Neuron (in vitro differentiated cells): ENCODE results near the gene CCNY.

Experiments used
- H2AFZ ChIP-seq: one replicate; pipeline ENCODE4 v1.6.1; 2013; ENCODE audit warnings: low read depth, mild to moderate bottlenecking, inconsistent platforms, low read length, moderate library complexity
- H3K27me3 ChIP-seq: one replicate; pipeline ENCODE4 v1.6.1; 2013; ENCODE audit warnings: low read length; ENCODE audit not compliant: insufficient read depth
- H3K36me3 ChIP-seq: one replicate; pipeline ENCODE4 v1.6.1; 2013; ENCODE audit warnings: low read length; ENCODE audit not compliant: insufficient read depth
- H3K4me1 ChIP-seq: one replicate; pipeline ENCODE4 v1.6.1; 2013; ENCODE audit warnings: low read length; ENCODE audit not compliant: insufficient read depth
- H3K4me3 ChIP-seq: 2 replicates; pipeline ENCODE4 v1.5.1; 2013; ENCODE audit warnings: mild to moderate bottlenecking, low read length, moderate library complexity
- H3K9me3 ChIP-seq: one replicate; pipeline ENCODE4 v1.6.1; 2013; ENCODE audit warnings: low read length

Gene CCNY

GRCh38 chr10:35443858-35444257 is 107.5 kb downstream of the CCNY start:
- Histone ChIP-seq H3K4me3 (no peak overlapping the region), H2AFZ (no peak overlapping the region), H3K9me3 (peaks cover 8% of the 10 kb centered on the region), H3K4me1 (peaks cover 15% of the 10 kb centered on the region), H3K36me3 (no peaks in the 10 kb centered on the region), H3K27me3 (no peaks in the 10 kb centered on the region)

- Histone ChIP-seq H3K36me3 (no peaks in the 10 kb centered on the region), H3K27me3 (no peaks in the 10 kb centered on the region), H2AFZ (no peak overlapping the region), H3K4me3 (no peak overlapping the region), H3K9me3 (peaks cover 8% of the 10 kb centered on the region), H3K4me1 (peaks cover 17% of the 10 kb centered on the region)
These were observed 109.0 kb downstream of the CCNY start for GRCh38 chr10:35445150-35445884.

GRCh38 chr10:35446439-35446838 is 110.1 kb downstream of the CCNY start:
- H3K27me3 ChIP-seq = no peaks in the 10 kb centered on the region
- no peak overlapping the region for H2AFZ ChIP-seq
- no peaks in the 10 kb centered on the region for H3K36me3 ChIP-seq
- H3K4me1 ChIP-seq = peaks cover 17% of the 10 kb centered on the region
- peaks cover 8% of the 10 kb centered on the region for H3K9me3 ChIP-seq
- no peak overlapping the region for H3K4me3 ChIP-seq

- Histone ChIP-seq H3K9me3 (peaks cover 8% of the 10 kb centered on the region), H2AFZ (no peak overlapping the region), H3K27me3 (no peaks in the 10 kb centered on the region), H3K4me1 (peaks cover 17% of the 10 kb centered on the region), H3K4me3 (no peak overlapping the region), H3K36me3 (no peaks in the 10 kb centered on the region)
These were observed 111.5 kb downstream of the CCNY start for GRCh38 chr10:35447693-35448407.

- no peak overlapping the region for H3K4me3 ChIP-seq
- H2AFZ ChIP-seq = no peak overlapping the region
- H3K27me3 ChIP-seq = no peaks in the 10 kb centered on the region
- H3K4me1 ChIP-seq = peaks cover 17% of the 10 kb centered on the region
- H3K9me3 ChIP-seq = peaks cover 5% of the 10 kb centered on the region
- H3K36me3 ChIP-seq = no peaks in the 10 kb centered on the region
These were observed 112.7 kb downstream of the CCNY start for GRCh38 chr10:35448687-35449662.

GRCh38 chr10:35449944-35450343 is 113.6 kb downstream of the CCNY start:
- H3K9me3 ChIP-seq = peaks cover 2% of the 10 kb centered on the region
- no peaks in the 10 kb centered on the region for H3K27me3 ChIP-seq
- H3K4me3 ChIP-seq = no peak overlapping the region
- no peaks in the 10 kb centered on the region for H3K36me3 ChIP-seq
- no peak overlapping the region for H2AFZ ChIP-seq
- H3K4me1 ChIP-seq = peaks cover 17% of the 10 kb centered on the region

- Histone ChIP-seq H3K27me3 (no peaks in the 10 kb centered on the region), H3K4me1 (peaks cover 28% of the 10 kb centered on the region), H3K36me3 (no peaks in the 10 kb centered on the region), H3K9me3 (peaks cover 2% of the 10 kb centered on the region), H3K4me3 (no peak overlapping the region), H2AFZ (no peak overlapping the region)
These were observed 115.1 kb downstream of the CCNY start for GRCh38 chr10:35451151-35452016.

GRCh38 chr10:35452171-35452570 is 115.9 kb downstream of the CCNY start:
- Histone ChIP-seq H3K4me3 (no peak overlapping the region), H2AFZ (no peak overlapping the region), H3K4me1 (peaks cover 36% of the 10 kb centered on the region), H3K27me3 (no peaks in the 10 kb centered on the region), H3K9me3 (no peaks in the 10 kb centered on the region), H3K36me3 (no peaks in the 10 kb centered on the region)

GRCh38 chr10:35452847-35453246 is 116.5 kb downstream of the CCNY start:
- H3K27me3 ChIP-seq = no peaks in the 10 kb centered on the region
- no peaks in the 10 kb centered on the region for H3K36me3 ChIP-seq
- H2AFZ ChIP-seq = no peak overlapping the region
- no peak overlapping the region for H3K4me3 ChIP-seq
- H3K4me1 ChIP-seq = peaks cover 32% of the 10 kb centered on the region
- H3K9me3 ChIP-seq = no peaks in the 10 kb centered on the region

GRCh38 chr10:35453855-35454532 is 117.7 kb downstream of the CCNY start:
- Histone ChIP-seq H3K4me1 (peaks cover 32% of the 10 kb centered on the region), H3K36me3 (no peaks in the 10 kb centered on the region), H3K4me3 (no peak overlapping the region), H3K9me3 (no peaks in the 10 kb centered on the region), H2AFZ (no peak overlapping the region), H3K27me3 (no peaks in the 10 kb centered on the region)

GRCh38 chr10:35456153-35456720 is 119.9 kb downstream of the CCNY start:
- peaks cover 34% of the 10 kb centered on the region for H3K4me1 ChIP-seq
- no peak overlapping the region for H3K4me3 ChIP-seq
- no peaks in the 10 kb centered on the region for H3K27me3 ChIP-seq
- H2AFZ ChIP-seq = no peak overlapping the region
- no peaks in the 10 kb centered on the region for H3K36me3 ChIP-seq
- H3K9me3 ChIP-seq = no peaks in the 10 kb centered on the region
